GM18951 (cell line): ENCODE results near the gene AMIGO1.

Source experiments
- POLR2A ChIP-seq: IDR thresholded peaks from 4 replicates; pipeline ENCODE4 v1.6.1; 2011; ENCODE audit warnings: mild to moderate bottlenecking; ENCODE audit not compliant: insufficient read length, insufficient read depth; ENCODE audit errors: extremely low read depth
- in situ Hi-C: fragments of 300-500 bp; cut with MboI; formaldehyde crosslinking; loops from one replicate; pipeline ENCODE4 v1.12.0; 2022; ENCODE audit warnings: low sequenced_read_pairs, mixed read lengths, inconsistent platforms; ENCODE audit not compliant: unreplicated experiment

AMIGO1 gene

DNA sequence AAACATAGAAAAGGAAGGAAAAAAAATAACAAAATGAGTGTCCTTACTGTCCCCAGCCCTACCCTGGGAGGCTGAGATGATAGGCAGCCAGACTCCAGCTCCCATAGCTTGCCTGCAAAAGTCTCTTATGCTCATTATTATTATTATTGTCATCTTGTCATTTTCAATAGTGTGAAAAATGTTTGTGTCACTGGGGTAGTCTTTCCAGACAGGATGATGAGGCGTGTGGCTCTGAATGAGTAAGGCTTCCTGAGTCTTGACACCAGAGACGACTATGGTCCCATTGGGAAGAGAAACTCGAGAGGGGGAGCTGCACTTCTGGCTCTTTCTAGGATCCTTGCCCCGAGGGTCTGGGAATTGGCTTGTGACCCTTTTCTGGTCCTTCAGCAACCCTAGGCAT, 16.7 kb downstream of the AMIGO1 start:
- in situ Hi-C loops, result no loop called here
- TF ChIP-seq POLR2A, result no peak

DNA sequence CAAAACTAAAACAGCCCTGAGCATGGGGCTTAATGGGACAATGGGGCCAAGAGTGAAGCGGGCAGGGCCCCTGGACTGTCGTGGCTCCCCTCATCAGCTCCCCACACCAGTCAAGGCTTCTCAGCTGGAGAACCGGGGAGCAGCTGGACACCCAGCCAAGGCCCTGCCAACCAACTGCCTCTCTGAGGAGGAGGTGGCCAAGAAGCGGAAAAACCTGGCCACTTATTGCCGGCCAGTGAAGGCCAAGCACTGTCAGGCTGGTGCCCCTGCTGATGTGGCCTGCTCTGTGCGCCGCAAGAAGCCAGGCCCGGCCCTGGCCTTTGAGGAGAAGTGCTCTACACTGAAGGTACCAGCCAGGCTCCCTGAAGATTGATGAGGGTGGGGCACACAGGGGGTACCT, 18.2 kb downstream of the AMIGO1 start:
- no peak for TF ChIP-seq POLR2A
- in situ Hi-C loops, result no loop called here

DNA sequence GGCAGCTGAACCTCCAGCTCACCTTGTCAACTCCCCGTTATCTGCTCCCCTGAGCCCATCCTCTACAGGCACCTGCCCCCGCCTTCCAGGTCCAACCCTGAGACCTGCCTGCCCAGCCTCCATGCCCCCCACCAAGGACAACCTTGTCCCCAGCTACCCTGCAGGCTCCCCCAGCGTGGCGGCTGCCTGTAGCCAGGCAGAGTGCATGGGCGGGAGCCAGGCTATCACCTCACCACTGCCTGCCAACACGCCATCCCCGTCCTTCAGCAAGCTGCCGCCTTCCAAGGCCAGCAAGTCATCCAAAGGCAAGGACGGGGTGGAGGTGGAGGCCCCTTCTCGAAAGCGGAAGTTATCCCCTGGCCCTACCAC, 18.6 kb downstream of the AMIGO1 start:
- TF ChIP-seq POLR2A, result no peak
- in situ Hi-C loops, result no loop called here

DNA sequence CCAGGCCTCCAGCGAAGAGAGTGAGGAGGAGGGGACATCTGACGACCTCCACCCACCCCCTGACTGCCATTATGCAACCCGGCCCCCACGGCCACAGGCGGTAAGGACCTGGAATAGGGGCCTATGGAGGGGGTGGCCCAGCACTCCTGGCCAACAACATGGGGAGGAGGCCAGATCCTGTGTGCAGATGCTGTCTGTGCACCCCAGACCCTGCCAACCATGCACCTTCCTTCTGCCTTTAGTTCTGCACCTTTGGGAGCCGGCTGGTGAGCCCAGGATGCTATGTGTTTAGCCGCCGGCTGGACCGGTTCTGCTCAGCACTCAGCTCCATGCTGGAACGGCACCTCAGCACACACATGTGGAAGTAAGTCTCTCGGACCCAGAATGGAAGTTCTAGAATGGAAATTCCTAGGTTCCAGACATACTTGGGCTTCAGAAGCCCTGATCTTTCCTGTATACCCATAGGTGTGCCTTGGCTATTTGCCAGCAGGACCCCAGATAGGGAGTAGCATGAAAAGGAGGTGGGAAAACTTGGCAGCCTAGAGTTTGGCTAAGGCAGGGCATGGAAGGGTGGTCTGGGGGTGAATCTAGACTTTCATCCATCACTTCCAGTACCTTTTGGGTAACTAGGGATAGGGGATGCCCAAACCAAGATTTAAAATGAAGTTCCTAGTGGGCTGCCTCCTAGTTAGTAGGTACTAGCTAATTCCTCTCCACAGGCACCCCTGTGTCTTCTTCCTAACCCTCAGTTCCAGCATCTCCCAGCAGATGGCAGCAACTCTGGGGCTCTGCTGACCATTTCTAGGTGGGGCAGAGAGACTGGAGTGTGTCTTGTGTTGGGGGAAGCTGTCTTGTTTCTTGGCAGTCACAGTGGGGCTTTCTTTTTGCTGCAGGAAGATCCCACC, 19.2 kb downstream of the AMIGO1 start:
- no peak for TF ChIP-seq POLR2A
- in situ Hi-C loops, result no loop called here

DNA sequence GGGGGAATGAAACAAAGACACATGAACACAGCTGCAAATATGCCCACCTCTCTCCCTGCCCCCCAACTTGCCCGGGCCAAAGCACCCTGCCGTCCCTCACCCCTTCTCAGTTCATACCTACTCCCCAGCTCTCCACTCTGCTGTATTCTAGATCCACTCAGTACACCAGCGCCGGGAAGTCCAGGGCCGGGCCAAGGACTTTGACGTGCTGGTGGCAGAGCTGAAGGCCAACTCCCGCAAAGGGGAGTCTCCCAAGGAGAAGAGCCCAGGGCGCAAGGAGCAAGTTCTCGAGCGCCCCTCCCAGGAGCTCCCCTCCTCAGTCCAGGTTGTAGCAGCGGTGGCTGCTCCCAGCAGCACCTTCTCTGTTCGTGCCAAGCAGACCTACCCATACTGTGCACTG, 20.8 kb downstream of the AMIGO1 start:
- TF ChIP-seq POLR2A, result no peak
- in situ Hi-C loops, result no loop called here

DNA sequence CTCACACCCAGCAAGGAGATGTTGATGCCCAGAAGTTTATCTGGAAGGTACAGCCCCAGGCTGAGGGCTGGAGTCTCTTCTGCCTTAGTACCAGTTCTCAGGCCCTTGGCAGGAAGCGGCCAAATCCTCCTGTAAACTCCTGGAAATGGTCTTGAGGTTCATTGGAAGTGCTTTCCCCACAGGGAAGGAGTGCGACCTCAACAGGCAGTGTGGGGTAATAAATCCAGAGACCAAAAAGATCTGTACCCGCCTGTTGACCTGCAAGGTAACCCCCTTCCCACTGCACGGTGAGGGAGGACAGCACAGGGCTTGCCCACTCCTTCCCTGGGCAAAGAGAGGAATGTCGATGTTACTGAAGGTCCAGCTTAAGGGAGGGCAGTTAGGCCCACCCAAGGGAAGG, 21.3 kb downstream of the AMIGO1 start:
- no peak for TF ChIP-seq POLR2A
- in situ Hi-C loops, result no loop called here

DNA sequence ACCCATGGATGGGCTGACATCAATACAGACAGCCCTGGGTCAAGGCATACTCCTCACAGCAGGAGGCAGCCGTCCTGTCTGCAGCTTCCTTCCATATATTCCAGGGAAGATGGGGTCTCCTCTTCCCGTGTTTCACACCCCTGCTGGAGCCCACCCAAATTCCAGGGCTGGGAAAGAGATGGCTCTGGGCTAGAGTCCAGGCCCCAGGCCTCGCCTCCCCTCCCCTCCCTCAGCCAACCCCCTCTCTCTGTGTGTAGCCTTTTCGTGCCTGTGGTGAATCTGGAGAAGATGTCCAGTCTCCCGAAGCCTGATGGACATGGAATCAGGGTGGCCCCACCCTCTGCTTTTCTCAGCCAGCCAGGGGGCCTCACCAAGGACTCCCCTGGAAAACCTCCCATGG, 22.3 kb downstream of the AMIGO1 start:
- in situ Hi-C loops, result no loop called here
- TF ChIP-seq POLR2A, result no peak

DNA sequence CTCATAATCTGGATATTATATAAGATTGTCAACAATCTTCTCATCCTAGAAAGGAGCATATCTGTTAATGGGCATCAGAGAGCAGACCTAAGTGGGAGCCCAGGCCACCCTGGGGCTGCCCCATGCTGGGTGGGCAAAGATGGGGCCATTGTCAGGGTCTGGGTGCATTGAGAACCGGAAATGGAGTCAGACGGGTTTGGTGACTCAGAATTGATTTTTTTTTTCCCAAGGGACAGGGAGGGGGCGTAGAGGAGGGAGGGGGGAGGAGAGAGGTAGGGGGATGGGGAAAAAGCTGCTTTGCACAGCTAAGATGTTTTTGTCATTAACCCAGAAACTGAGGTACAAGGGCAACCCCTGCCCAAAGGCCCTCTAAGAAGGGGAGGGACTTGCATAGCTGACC, 24.5 kb downstream of the AMIGO1 start:
- no peak for TF ChIP-seq POLR2A
- in situ Hi-C loops, result no loop called here

DNA sequence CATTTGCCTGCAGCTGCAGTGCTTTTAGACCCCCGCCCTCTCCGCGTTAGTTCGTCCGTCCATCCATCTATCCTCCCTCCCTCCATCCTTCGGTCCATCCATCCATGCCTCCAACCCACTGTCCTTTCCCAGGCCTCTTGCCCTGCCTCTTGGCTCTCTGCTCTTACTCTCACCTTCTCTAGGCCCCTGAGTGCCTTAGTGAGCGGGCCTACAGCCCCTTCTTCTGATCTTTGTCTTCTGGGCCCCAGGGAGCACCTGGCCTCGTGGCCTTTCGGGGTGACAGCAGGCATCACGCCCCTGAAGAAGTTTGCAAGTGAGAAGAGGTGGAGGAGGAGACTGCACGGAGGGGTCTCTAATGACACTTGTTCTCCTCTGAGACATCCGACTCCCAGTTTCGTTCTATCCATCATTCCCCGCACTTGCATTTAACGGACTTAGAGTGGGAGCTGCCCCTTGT, 25.0 kb downstream of the AMIGO1 start:
- in situ Hi-C loops, result no loop called here
- no peak for TF ChIP-seq POLR2A

DNA sequence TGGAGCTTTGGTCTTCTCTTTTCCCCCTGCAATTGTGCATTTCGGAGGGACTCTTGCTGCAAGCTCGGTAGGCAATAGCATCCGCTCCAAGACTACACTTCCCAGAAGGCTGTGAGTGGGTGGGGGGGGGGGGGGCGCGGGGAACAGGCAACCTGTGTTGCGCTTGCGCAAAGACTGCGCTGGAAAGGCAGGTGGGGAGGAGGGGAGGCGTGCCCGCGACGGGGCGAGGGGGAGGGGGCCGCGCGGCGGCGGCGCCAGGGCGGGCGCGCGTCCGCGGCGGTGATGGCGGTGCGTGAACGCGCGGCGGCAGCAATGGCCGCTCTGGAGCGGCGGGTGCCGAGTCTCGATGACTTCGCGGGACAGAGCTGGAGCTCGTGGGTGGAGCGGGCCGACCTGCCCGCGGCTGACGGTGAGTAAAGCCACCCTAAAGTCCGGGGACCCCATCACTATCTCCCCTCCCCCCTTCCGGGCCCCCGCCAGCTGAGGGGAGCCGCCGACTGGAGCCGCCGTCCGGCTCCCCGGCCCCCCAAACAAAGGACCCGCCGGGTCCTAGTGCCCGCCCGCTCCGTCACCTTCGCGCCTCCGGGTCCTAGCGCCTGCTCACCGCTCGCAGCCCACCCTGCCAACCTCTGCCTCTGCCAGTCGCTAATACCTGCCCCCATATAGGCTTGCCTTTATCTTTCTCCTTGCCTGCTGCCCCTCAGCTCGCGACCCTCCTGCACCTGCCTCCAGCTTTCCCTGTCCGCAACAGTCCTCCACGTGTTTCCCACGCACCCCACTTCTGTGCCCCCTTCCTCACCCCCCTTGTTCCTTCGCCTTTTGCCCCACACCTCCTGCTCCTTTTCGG, 25.6 kb downstream of the AMIGO1 start, which contains the start of gene ATXN7L2:
ATXN7L2 (plus strand) TSS at position 234 of the 847 bp plus-strand sequence; CDS start at position 283, 49 bp downstream.
- in situ Hi-C loops, result no loop called here
- TF ChIP-seq POLR2A, result peak; percentile 91

DNA sequence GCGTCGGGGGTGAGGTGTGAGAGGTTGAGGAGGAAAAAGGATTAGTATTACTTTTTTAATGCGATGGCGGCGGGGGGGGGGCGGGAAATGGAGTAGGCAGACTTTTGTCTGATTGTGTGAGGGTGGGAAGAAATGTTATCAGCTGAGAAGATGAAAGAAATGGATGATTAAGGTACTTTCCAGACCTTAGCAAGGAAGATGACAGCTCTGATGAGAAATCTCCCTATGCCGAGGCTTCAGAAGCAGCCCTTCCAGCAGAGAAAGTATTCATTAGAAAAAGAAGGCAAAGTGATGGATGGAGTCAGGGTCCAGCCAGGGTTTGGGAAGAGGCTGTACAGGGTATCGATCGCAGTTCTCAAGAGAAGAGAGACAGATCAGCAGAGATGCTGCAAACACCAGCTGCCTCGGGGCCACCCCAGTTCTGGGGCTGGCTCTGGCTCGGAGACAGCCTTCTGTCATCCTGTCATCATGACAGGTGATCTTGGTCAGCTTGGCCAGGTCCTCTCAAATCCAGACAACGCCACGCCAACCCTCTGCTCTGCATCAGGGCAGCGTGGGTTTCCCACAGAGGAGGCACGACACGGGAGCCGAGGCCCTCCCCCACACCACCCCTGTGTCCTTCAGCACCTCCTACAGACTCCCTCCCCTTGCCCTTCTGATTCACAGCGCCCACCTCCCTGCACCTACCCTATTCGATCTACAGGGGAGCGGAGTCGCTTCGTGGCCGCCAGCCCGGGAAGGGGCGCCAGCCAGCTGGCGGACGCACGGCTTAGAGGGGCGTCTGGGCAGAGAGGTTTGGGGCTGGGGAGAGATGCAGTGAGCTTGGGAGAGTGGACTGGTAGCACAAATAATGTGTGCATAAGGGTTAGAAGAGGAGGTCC, 26.5 kb downstream of the AMIGO1 start:
- TF ChIP-seq POLR2A, result no peak
- in situ Hi-C loops, result no loop called here

DNA sequence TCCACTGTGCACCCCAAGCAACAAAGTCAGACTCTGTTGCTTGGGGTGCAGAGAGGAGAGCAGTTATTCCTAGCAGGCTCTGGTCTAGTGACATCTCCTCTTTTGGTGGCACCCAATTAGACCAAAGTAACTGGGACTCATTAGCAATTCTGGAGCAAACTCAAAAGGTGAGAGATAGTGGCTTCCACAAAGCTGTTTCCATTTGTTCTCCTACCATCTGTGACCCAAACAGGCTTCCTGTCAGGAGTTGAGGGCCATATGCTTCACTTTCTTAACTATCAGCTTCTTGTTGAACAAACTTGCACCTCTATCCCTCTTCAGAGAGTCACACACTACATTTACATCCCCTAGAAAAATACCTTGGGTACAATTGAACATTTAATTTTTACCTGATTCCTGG, 27.3 kb downstream of the AMIGO1 start:
- in situ Hi-C loops, result no loop called here

DNA sequence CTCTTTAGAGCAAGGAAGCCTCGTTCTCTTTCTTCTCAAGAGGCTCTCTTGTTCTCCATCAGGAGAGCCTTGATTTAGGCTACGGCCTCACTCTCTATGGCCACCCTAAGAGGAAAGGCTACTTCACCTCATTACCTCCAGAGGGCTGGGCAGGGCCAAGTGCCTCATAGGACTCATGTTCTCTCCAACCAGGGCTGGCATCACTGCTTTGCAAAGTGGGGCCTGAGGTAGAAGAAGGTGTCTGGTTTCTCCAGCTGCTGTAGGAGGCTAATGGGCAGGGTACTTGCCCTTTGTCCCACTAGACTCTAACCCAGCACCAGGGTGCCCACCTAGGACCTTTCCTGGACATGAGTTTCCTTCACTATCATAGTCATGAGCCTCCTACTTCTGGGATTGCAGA, 27.9 kb downstream of the AMIGO1 start:
- in situ Hi-C loops, result no loop called here
- TF ChIP-seq POLR2A, result no peak

More for the DNA sequence above, 27.3 kb downstream of the AMIGO1 start:
- no peak for TF ChIP-seq POLR2A

DNA sequence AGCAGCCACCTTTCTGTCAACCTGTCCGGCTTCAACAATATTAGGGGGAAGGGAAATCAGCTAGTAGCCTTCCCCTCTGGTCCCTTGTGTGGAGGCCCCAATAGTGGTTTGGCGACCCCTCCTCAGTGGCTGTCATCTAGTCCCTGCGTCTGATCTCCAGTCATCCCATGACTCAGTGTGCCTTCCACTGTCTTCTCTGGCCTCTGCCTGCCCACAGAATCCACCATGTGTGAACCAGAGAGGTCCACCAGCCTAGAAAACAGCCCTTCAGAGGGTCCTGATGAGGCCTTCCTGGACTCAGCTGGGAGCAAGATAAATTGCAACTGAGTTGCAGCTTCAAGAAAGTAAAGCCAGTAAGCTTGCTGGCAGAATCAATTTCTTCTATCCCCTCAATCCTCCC, 29.6 kb downstream of the AMIGO1 start:
- in situ Hi-C loops, result no loop called here

More for the DNA sequence above, 29.6 kb downstream of the AMIGO1 start:
- no peak for TF ChIP-seq POLR2A
